Prostate gland (tissue), 2 donors: ENCODE results near the gene ZNRF1. TPM values are rescaled to one million over a fixed set of nuclear protein-coding genes. Genes with fewer than 3 reads are reported as not detected.

Source experiments
- DNase-seq: peaks from one replicate; pipeline ENCODE4 v3.0.0-alpha.2; 2019; ENCODE audit warnings: low spot score
- H3K27ac ChIP-seq, 2 donors: fragments of 200-600 bp; sonication (generic); 2 replicates each; pipeline ENCODE4 v1.5.1; 2017 to 2019
- H3K27me3 ChIP-seq: fragments of 200-600 bp; sonication (generic); replicated peaks from 2 replicates; pipeline ENCODE4 v1.5.1; 2019; ENCODE audit not compliant: insufficient read depth
- H3K36me3 ChIP-seq, 2 donors: fragments of 200-600 bp; sonication (generic); 1 replicate in 1 of 2; 2 replicates in 1 of 2; pipeline versions ENCODE4 v1.5.1 to v1.8.1; 2017 to 2019
- H3K4me1 ChIP-seq: fragments of 200-600 bp; sonication (generic); replicated peaks from 2 replicates; pipeline ENCODE4 v1.5.1; 2019
- H3K4me3 ChIP-seq, 2 donors: fragments of 200-600 bp; sonication (generic); 2 replicates each; pipeline ENCODE4 v1.5.1; 2017 to 2019
- H3K9me3 ChIP-seq: fragments of 200-600 bp; sonication (generic); 2 replicates; pipeline ENCODE4 v1.5.1; 2017
- CTCF ChIP-seq, 4 experiments: fragments of 200-600 bp in 2 of 4; fragments of 450-650 bp in 2 of 4; sonication (generic) in 2 of 4; IDR thresholded peaks; 1 replicate in 3 of 4; 2 replicates in 1 of 4; pipeline ENCODE4 v1.5.1; 2016 to 2019; ENCODE audit warnings: antibody characterized with exemption in 4 of 4, mild to moderate bottlenecking in 2 of 4, moderate library complexity in 2 of 4
- POLR2A ChIP-seq: fragments of 450-650 bp; IDR thresholded peaks from one replicate; pipeline ENCODE4 v1.6.1; 2016; ENCODE audit warnings: antibody characterized with exemption, mild to moderate bottlenecking
- POLR2AphosphoS5 ChIP-seq: sonication (generic); formaldehyde crosslinking; IDR thresholded peaks from one replicate; pipeline ENCODE4 v1.6.1; 2017; ENCODE audit warnings: antibody characterized with exemption
- WGBS: methylation state at CpG from one replicate; pipeline ENCODE4 v1.1.5; 2018; 5-methylcytosine and 5-hydroxymethylcytosine counted together
- intact Hi-C: fragments of 100-400 bp; cut with DNase I; formaldehyde crosslinking; loops from one replicate; pipeline ENCODE4 v1.14.2; 2022
- total RNA-seq, 2 donors: library from RNA; depleted of rRNA; stranded (reverse); fragments of >200 nt; gene quantifications; one replicate each; pipeline ENCODE4 v1.1.0, GENCODE V29; 2016

ZNRF1 gene
- total RNA-seq, 2 donors from 2014 or later: 15.6 to 64.2 TPM

DNA sequence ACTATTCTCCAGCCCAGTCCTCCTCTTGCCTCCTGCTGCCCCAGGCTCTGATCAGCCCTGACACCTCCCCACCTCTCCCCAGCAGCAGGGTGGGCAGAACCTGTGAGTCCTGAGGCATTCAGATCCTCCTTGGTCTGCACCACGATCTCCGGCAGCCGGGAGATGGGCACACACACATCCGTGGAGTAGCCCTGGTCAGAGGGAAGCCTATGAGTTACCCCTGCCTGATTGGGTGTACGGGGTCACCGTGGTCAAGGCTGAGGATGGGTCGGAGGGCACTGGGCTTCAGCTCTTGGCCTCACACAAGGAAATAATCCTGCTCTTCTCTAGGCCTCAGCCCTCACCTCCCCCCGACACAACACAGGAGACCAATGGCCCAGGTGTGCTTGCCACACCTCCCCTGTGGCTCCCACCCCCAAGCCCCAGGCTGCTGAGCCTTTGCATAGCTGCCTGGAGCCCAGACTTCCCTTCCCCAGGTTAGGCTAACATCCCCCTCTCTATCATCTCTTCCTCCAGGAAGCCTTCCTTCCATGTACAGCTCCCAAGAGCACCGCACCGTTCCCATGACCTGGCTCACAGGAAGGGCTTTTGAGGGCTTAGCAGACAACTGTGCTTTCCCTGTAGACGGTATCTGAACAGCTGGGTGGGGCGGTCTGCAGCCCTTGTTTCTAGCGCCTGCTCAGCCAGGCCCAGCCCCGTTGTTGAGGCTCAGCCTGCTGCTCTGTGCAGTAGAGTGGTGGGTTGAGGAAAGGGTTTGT is 114.1 kb downstream of the ZNRF1 start:
- WGBS: 67% methylated on average over 14 of the region's 14 CpGs
- Histone ChIP-seq H3K4me3 (no peak overlapping the region), H3K4me1 (no peaks in the 10 kb centered on the region), H3K9me3 (no peaks in the 10 kb centered on the region), H3K36me3 (no peaks in the 10 kb centered on the region), H3K27me3 (no peaks in the 10 kb centered on the region), H3K27ac (no peak overlapping the region)
- TF ChIP-seq POLR2AphosphoS5 (no peak), CTCF (IDR thresholded peaks at IDR 0.05) (no peak), POLR2A (no peak)
- intact Hi-C loops: loop anchor here (10.0 kb wide), 2 partner anchors 298 to 408 kb away; partner anchors contain the start of gene MLKL
- no peak for DNase-seq

DNA sequence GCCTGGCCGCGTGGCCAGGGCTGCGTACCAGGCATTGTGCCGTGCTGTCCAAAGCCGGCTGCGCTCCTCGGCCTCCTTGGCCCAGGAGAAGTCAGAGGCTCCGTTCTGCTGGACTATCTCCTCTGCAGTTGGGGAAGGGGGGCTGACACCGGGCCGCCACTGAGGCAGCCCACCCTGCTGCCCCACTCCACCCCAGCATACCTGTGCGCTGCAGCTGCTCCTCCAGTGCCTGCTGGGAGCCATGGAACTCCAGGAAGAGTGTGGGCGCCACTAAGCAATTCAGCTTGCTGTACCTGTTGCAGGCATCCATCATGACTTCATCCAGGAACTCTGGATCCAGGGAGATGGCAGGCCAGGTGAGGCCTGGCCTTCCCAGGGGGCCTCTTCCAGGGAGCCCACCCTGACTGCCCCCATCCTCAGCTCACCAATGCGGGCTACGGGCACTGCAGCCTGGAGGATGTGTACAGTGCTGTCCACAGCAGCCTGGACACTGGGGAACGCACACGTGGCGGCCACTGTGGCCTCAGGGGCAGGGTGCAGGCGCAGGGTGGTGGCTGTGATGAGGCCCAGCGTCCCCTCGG is 114.8 kb downstream of the ZNRF1 start:
- DNase-seq: no peak
- H3K4me1 ChIP-seq: no peaks in the 10 kb centered on the region

GRCh38 chr16:75114179-75114945 is 115.5 kb downstream of the ZNRF1 start:
- WGBS: 93% methylated on average over 28 of the region's 44 CpGs
- TF ChIP-seq POLR2A (no peak), CTCF (IDR thresholded peaks at IDR 0.05) (no peak), POLR2AphosphoS5 (no peak)
- H3K4me1 ChIP-seq: no peaks in the 10 kb centered on the region
- no peak for DNase-seq
- H3K36me3 ChIP-seq: no peaks in the 10 kb centered on the region
- no peaks in the 10 kb centered on the region for H3K27me3 ChIP-seq
- intact Hi-C loops: loop anchor here (10.0 kb wide), 2 partner anchors 300 to 410 kb away; partner anchors contain the start of gene MLKL
- no peak overlapping the region for H3K27ac ChIP-seq
- H3K9me3 ChIP-seq: no peaks in the 10 kb centered on the region
- H3K4me3 ChIP-seq: no peak overlapping the region

More for the DNA sequence above, 114.8 kb downstream of the ZNRF1 start:
- 85% methylated on average over 17 of the region's 20 CpGs for WGBS
- intact Hi-C loops: loop anchor here (10.0 kb wide), 2 partner anchors 299 to 409 kb away; partner anchors contain the start of gene MLKL
- no peaks in the 10 kb centered on the region for H3K9me3 ChIP-seq
- H3K36me3 ChIP-seq: no peaks in the 10 kb centered on the region
- H3K4me3 ChIP-seq: no peak overlapping the region
- TF ChIP-seq POLR2AphosphoS5: no peak
- no peak for TF ChIP-seq CTCF (IDR thresholded peaks at IDR 0.05)
- no peak for TF ChIP-seq POLR2A
- no peaks in the 10 kb centered on the region for H3K27me3 ChIP-seq
- no peak overlapping the region for H3K27ac ChIP-seq

GRCh38 chr16:75114946-75115825 is 116.4 kb downstream of the ZNRF1 start:
- Histone ChIP-seq H3K4me3 (peak overlapping the region; percentile 36 to 48), H3K36me3 (no peaks in the 10 kb centered on the region), H3K9me3 (no peaks in the 10 kb centered on the region), H3K27ac (no peak overlapping the region), H3K27me3 (no peaks in the 10 kb centered on the region), H3K4me1 (no peaks in the 10 kb centered on the region)
- no peak for DNase-seq
- WGBS: 91% methylated on average over 45 of the region's 45 CpGs
- TF ChIP-seq POLR2A (no peak), CTCF (IDR thresholded peaks at IDR 0.05) (no peak), POLR2AphosphoS5 (no peak)
- intact Hi-C loops: loop anchor here (10.0 kb wide), 2 partner anchors 300 to 410 kb away; partner anchors contain the start of gene MLKL
